ENCODE data around the gene SMIM21. TPM values are rescaled to one million over a fixed set of nuclear protein-coding genes. Genes with fewer than 3 reads are reported as not detected.
A peak's percentile ranks its signal among the peaks of the same experiment; 100 is the strongest.

SMIM21 gene
- total and polyA plus RNA-seq, 8 donors: not detected

DNA sequence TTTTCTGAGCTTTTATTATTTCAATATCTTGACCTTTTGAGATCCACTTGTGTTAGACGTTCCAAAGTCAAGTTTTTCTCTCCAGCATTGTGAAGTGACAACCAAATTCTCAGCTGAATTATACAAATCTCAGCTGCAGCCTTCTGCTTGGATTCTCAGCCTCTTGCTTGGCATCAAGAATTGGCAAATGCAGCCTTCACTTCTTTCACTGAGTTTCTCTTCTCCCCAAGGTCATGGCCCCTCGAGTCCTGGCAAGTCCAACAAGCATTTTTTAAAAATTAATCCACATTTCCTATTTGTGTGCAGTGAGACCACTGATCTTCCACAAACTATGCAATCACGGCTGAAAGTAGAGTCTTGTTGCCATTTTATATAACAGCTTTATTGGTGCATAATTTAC is 23.4 kb upstream of the SMIM21 start:
- no peaks in the 10 kb centered on the region for H3K36me3 ChIP-seq
- intact Hi-C loops (cut with DNase I): no loop called here
- TF ChIP-seq, protein P1, sequence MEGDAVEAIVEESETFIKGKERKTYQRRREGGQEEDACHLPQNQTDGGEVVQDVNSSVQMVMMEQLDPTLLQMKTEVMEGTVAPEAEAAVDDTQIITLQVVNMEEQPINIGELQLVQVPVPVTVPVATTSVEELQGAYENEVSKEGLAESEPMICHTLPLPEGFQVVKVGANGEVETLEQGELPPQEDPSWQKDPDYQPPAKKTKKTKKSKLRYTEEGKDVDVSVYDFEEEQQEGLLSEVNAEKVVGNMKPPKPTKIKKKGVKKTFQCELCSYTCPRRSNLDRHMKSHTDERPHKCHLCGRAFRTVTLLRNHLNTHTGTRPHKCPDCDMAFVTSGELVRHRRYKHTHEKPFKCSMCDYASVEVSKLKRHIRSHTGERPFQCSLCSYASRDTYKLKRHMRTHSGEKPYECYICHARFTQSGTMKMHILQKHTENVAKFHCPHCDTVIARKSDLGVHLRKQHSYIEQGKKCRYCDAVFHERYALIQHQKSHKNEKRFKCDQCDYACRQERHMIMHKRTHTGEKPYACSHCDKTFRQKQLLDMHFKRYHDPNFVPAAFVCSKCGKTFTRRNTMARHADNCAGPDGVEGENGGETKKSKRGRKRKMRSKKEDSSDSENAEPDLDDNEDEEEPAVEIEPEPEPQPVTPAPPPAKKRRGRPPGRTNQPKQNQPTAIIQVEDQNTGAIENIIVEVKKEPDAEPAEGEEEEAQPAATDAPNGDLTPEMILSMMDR (IDR thresholded peaks at IDR 0.05): no peak
- peaks cover 0 to 10% of the 10 kb centered on the region in 2 donors for H3K4me1 ChIP-seq
- no peak for ATAC-seq
- H3K4me3 ChIP-seq: no peak overlapping the region
- no peak overlapping the region for H3K27ac ChIP-seq
- no peaks in the 10 kb centered on the region for H3K9me3 ChIP-seq
- H3K27me3 ChIP-seq: peaks cover 12 to 37% of the 10 kb centered on the region in 2 donors
- DNase-seq: peak in 2 of 4 donors; percentile 39 to 59

DNA sequence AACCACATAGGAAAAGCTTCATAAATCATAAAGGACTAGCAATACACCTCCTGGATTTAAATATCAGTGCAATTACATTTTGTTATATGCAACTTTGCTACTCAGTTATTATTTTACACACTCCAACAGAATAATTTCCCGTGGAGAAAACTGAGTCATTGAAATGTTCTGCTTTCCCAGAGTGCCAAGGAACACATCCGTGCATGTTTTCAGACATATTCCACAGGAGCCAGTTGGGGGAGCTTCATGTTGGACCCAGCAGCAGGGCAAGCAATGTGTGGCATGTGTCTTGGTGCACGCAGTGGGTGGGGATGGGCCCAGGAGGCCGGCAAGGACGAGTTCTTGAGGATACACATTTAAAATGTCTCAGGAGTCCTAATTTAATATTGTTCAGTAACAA is 14.4 kb upstream of the SMIM21 start:
- intact Hi-C loops (cut with DNase I): no loop called here

DNA sequence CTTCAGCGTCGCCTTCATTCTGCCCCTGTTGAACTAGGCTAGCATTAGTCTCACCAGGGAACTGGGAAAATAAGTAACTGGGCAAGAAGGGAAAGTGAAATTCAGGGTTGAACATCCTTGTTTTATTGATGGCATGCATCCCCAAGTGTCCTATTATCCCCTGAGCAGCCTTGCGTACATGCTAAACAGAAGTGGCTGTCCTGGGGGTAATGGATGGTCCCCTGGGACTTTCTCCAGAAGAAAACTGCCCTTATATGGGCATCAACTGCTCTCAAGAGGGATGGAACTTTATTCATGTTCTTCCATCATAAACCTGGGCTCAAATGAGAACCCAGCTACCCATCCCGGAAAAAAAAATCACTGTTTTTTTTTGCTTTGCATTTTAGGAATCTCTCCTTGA is 11.8 kb upstream of the SMIM21 start:
- H3K4me1 ChIP-seq: no peaks in the 10 kb centered on the region
- ATAC-seq (no peak), DNase-seq (no peak)
- TF ChIP-seq, protein P1 (IDR thresholded peaks at IDR 0.05): no peak
- H3K4me3 ChIP-seq: no peak overlapping the region
- intact Hi-C loops (cut with DNase I): no loop called here
- H3K9me3 ChIP-seq: no peaks in the 10 kb centered on the region
- H3K27ac ChIP-seq: no peak overlapping the region
- no peaks in the 10 kb centered on the region for H3K36me3 ChIP-seq
- peaks cover 0 to 20% of the 10 kb centered on the region in 2 donors for H3K27me3 ChIP-seq

More for the DNA sequence above, 14.4 kb upstream of the SMIM21 start:
- Histone ChIP-seq H3K36me3 (no peaks in the 10 kb centered on the region), H3K27ac (no peak overlapping the region), H3K4me3 (no peak overlapping the region), H3K27me3 (peaks cover 0 to 20% of the 10 kb centered on the region in 2 donors), H3K4me1 (no peaks in the 10 kb centered on the region), H3K9me3 (no peaks in the 10 kb centered on the region)
- no peak for DNase-seq
- TF ChIP-seq, protein P1 (IDR thresholded peaks at IDR 0.05): no peak
- ATAC-seq: no peak

DNA sequence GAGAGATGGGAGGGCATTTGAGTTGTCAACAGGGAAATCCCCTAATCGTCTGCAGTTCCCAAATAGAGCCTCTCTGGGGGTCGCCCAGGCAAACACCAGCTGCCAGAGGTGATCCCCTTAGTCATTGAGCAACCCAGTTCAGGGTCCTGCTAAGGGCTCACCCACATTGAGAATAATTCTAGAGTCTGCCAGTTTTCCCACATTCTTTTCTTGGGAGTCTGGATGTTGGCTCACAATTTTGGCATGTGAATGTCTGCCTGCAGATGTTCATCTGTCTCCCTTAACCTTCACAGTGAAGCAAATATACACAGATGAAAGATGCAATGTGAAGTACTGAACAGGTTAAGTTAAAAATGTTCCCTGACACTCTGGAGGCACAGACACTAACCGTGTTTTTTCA is 11.4 kb upstream of the SMIM21 start:
- intact Hi-C loops (cut with DNase I): no loop called here
- no peak overlapping the region for H3K27ac ChIP-seq
- DNase-seq (no peak), ATAC-seq (no peak)
- no peaks in the 10 kb centered on the region for H3K4me1 ChIP-seq
- H3K9me3 ChIP-seq: no peaks in the 10 kb centered on the region
- peaks cover 0 to 24% of the 10 kb centered on the region in 2 donors for H3K27me3 ChIP-seq
- no peaks in the 10 kb centered on the region for H3K36me3 ChIP-seq
- no peak overlapping the region for H3K4me3 ChIP-seq
- TF ChIP-seq, protein P1 (IDR thresholded peaks at IDR 0.05): no peak

DNA sequence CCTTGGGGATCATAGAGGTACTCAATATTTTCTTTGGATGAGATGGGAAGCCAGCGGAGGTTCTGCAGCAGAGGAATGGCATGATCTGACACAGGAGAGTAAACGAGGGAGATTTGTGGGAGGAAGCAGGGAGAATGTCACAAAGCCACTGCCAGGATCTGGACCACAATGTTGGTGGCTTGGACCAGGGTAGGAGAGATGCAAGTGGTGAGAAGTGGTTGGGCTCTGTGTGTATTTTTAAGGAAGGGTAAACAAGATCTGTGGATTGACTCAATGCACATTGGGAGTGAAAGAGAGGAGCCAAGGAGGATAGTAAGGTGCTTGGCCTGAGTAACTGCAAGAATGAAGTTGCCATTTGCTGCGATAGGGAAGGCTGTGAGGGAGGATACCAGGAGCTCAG is 10.5 kb upstream of the SMIM21 start:
- intact Hi-C loops (cut with DNase I): no loop called here
- H3K36me3 ChIP-seq: no peaks in the 10 kb centered on the region
- no peak overlapping the region for H3K4me3 ChIP-seq
- no peaks in the 10 kb centered on the region for H3K9me3 ChIP-seq
- ATAC-seq (no peak), DNase-seq (no peak)
- peaks cover 0 to 31% of the 10 kb centered on the region in 2 donors for H3K27me3 ChIP-seq
- no peak overlapping the region for H3K27ac ChIP-seq
- TF ChIP-seq, protein P1 (IDR thresholded peaks at IDR 0.05): no peak
- no peaks in the 10 kb centered on the region for H3K4me1 ChIP-seq

Measured in left lung (tissue), 10 donors.